ENCODE results near the gene EP300. TPM values are rescaled to one million over a fixed set of nuclear protein-coding genes. Genes with fewer than 3 reads are reported as not detected.

EP300 gene
- total and polyA plus RNA-seq, 12 donors = 5.8 to 41.7 (median 35.6) TPM

DNA sequence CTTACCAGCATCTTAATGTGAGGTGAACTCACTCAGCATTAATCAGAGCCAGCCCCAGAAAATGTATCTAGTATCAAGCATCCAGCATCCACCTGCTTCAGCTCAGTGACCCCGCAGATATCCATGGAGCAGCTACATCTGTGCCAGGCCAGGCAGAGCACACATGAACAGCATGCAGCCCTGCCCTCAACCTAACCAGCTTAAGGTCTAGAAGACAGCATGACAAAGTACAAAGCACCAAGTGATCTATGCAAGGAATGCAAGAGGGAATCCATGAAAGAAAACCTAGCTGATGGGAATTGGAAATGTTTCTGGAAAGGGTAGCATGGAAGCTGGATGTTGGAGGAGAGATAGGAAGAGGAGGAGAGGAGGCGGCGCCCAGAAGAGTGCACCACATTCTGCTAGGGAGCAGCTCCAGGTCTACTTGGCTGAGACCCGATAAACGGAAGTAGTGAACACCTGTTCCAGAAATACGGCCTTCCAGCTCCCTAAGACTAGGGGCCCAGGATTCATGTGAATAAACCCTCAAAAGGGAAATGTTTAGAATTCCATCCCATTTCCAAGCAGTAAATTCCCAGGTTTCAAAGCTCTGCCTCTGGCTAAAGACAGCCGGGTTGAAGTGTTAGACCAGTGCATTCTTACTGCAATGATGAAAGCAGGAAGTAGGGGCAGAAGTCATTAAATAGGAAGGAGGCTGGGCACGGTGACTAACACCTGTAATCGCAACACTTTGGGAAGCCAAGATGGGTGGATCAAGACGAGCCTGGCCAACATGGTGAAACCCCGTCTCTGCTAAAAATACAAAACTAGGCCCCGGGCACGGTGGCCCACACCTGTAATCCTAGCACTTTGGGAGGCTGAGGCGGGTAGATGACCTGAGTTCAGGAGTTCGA, 89.2 kb downstream of the EP300 start:
- Histone ChIP-seq H3K27me3 (no peaks in the 10 kb centered on the region), H3K4me1 (peaks cover 0 to 24% (median 0%) of the 10 kb centered on the region in 9 donors), H3K36me3 (peaks cover 6 to 45% (median 22%) of the 10 kb centered on the region in 9 donors), H3K27ac (peak overlapping the region in 1 of 10 donors; percentile 22), H3K4me3 (no peak overlapping the region), H3K9me3 (no peaks in the 10 kb centered on the region)
- DNase-seq (no peak), ATAC-seq (peak in 3 of 8 donors; percentile 30 to 49 (median 38))
- intact Hi-C loops (cut with DNase I) = no loop called here
- WGBS, 2 donors = 70 to 79% methylated on average over 15 of the region's 15 CpGs
- TF ChIP-seq, protein P1, sequence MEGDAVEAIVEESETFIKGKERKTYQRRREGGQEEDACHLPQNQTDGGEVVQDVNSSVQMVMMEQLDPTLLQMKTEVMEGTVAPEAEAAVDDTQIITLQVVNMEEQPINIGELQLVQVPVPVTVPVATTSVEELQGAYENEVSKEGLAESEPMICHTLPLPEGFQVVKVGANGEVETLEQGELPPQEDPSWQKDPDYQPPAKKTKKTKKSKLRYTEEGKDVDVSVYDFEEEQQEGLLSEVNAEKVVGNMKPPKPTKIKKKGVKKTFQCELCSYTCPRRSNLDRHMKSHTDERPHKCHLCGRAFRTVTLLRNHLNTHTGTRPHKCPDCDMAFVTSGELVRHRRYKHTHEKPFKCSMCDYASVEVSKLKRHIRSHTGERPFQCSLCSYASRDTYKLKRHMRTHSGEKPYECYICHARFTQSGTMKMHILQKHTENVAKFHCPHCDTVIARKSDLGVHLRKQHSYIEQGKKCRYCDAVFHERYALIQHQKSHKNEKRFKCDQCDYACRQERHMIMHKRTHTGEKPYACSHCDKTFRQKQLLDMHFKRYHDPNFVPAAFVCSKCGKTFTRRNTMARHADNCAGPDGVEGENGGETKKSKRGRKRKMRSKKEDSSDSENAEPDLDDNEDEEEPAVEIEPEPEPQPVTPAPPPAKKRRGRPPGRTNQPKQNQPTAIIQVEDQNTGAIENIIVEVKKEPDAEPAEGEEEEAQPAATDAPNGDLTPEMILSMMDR (IDR thresholded peaks at IDR 0.05) = no peak

DNA sequence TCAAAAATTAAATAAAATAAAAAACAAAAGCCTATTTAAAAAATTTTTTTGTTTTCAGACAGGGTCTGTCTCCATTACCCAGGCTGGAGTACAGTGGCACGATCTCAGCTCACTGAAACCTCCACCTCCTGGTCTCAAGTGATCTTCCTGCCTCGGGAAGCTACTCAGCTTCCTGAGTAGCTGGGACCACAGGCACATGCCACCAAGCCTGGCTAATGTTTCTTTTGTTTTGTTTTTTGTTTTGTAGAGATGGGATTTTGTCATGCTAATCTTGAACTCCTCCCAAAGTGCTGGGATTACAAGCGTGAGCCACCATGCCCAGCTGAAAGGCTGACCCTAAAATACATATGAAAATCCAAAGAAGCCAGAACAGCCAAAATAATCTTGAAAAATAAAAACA, 92.3 kb downstream of the EP300 start:
- intact Hi-C loops (cut with DNase I) = no loop called here
- DNase-seq (no peak), ATAC-seq (no peak)
- Histone ChIP-seq H3K27ac (no peak overlapping the region), H3K9me3 (no peaks in the 10 kb centered on the region), H3K4me3 (no peak overlapping the region), H3K27me3 (no peaks in the 10 kb centered on the region), H3K4me1 (peaks cover 0 to 14% (median 0%) of the 10 kb centered on the region in 9 donors), H3K36me3 (peaks cover 0 to 15% (median 0%) of the 10 kb centered on the region in 9 donors)
- TF ChIP-seq, protein P1 (IDR thresholded peaks at IDR 0.05) = no peak
- WGBS, 2 donors = 56 to 63% methylated on average over 3 of the region's 3 CpGs

- intact Hi-C loops (cut with DNase I) = loop anchor here in 2 of 10 donors (10.0 kb wide), 2 partner anchors 93 to 173 kb away; partner anchors contain the start of gene RANGAP1 (in 1 of the 2)
- ATAC-seq (no peak), DNase-seq (no peak)
- H3K4me3 ChIP-seq = no peak overlapping the region
- no peaks in the 10 kb centered on the region for H3K9me3 ChIP-seq
- TF ChIP-seq, protein P1 (IDR thresholded peaks at IDR 0.05) = no peak
- H3K27me3 ChIP-seq = no peaks in the 10 kb centered on the region
- H3K4me1 ChIP-seq = peaks cover 0 to under 1% (median 0%) of the 10 kb centered on the region in 9 donors
- WGBS, 2 donors = 86 to 90% methylated on average over 2 of the region's 2 CpGs
- no peaks in the 10 kb centered on the region for H3K36me3 ChIP-seq
- H3K27ac ChIP-seq = no peak overlapping the region
Observed at GRCh38 chr22:41191467-41191866, 99.1 kb downstream of the EP300 start.

DNA sequence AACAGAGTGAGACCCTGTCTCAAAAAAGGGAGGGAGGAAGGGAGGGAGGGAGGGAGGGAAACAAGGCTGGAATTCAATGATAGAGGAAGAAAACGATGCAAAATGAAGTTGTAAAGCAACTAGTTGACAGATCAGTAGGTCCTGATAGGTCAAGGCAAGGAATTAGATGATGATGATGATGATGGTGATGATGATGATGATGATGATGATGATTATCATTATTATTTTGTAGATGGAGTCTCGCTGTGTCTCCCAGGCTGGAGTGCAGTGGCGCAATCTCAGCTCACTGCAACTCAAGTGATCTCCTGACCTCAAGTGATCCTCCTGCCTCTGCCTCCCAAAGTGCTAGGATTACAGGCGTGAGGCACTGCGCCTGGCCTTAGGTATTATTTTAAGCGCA, 101.4 kb downstream of the EP300 start:
- Histone ChIP-seq H3K4me3 (no peak overlapping the region), H3K27me3 (no peaks in the 10 kb centered on the region), H3K36me3 (no peaks in the 10 kb centered on the region), H3K4me1 (peaks cover 5 to 18% (median 17%) of the 10 kb centered on the region in 9 donors), H3K27ac (no peak overlapping the region), H3K9me3 (no peaks in the 10 kb centered on the region)
- WGBS, 2 donors = 93% methylated on average over 6 of the region's 6 CpGs
- no peak for ATAC-seq
- TF ChIP-seq, protein P1 (IDR thresholded peaks at IDR 0.05) = no peak
- DNase-seq = no peak
- intact Hi-C loops (cut with DNase I) = loop anchor here in 2 of 10 donors (10.0 kb wide), 2 partner anchors 91 to 171 kb away; partner anchors contain the start of gene RANGAP1 (in 1 of the 2)
